GM18870 (cell line): ENCODE results near the gene HS6ST3.

Experiments
- ATAC-seq: cut with Tn5 transposase; IDR thresholded peaks from one replicate; pipeline ENCODE4 v1.9.1; 2021; ENCODE audit warnings: moderate library complexity; ENCODE audit not compliant: unreplicated experiment

Gene HS6ST3

GRCh38 chr13:96696389-96696900 lies 606.5 kb downstream of the HS6ST3 start:
- no peak for ATAC-seq

- no peak for ATAC-seq
Measured at GRCh38 chr13:96700657-96701056, 610.8 kb downstream of the HS6ST3 start.

- no peak for ATAC-seq
Measured at GRCh38 chr13:96707146-96707545, 617.2 kb downstream of the HS6ST3 start.

GRCh38 chr13:96710166-96710862 lies 620.4 kb downstream of the HS6ST3 start:
- ATAC-seq, result no peak

GRCh38 chr13:96720446-96720845 lies 630.5 kb downstream of the HS6ST3 start:
- ATAC-seq, result no peak

- no peak for ATAC-seq
Measured at GRCh38 chr13:96726651-96727050, 636.7 kb downstream of the HS6ST3 start.

GRCh38 chr13:96728463-96728862 lies 638.6 kb downstream of the HS6ST3 start:
- ATAC-seq, result no peak

- ATAC-seq, result no peak
Measured at GRCh38 chr13:96730676-96731075, 640.8 kb downstream of the HS6ST3 start.

- ATAC-seq, result no peak
Measured at GRCh38 chr13:96734499-96734898, 644.6 kb downstream of the HS6ST3 start.

- ATAC-seq, result no peak
Measured at GRCh38 chr13:96741779-96742178, 651.9 kb downstream of the HS6ST3 start.

GRCh38 chr13:96743296-96744089 lies 653.6 kb downstream of the HS6ST3 start:
- ATAC-seq, result no peak

- ATAC-seq, result no peak
Measured at GRCh38 chr13:96744367-96745331, 654.7 kb downstream of the HS6ST3 start.

GRCh38 chr13:96746886-96747285 lies 657.0 kb downstream of the HS6ST3 start:
- ATAC-seq, result no peak

- ATAC-seq, result no peak
Measured at GRCh38 chr13:96749825-96750224, 659.9 kb downstream of the HS6ST3 start.

- ATAC-seq, result no peak
Measured at GRCh38 chr13:96751089-96751488, 661.2 kb downstream of the HS6ST3 start.

- no peak for ATAC-seq
Measured at GRCh38 chr13:96762876-96763275, 673.0 kb downstream of the HS6ST3 start.

GRCh38 chr13:96766306-96766705 lies 676.4 kb downstream of the HS6ST3 start:
- no peak for ATAC-seq

GRCh38 chr13:96768524-96768923 lies 678.6 kb downstream of the HS6ST3 start:
- no peak for ATAC-seq

GRCh38 chr13:96769874-96770273 lies 680.0 kb downstream of the HS6ST3 start:
- ATAC-seq, result no peak

- ATAC-seq, result peak; percentile 86
Measured at GRCh38 chr13:96771486-96772367, 681.8 kb downstream of the HS6ST3 start.
